GM23338 (cell line): ENCODE measurements around the gene RIMS4. TPM values are rescaled to one million over a fixed set of nuclear protein-coding genes. Genes with fewer than 3 reads are reported as not detected.

ENCODE experiments used
- ATAC-seq: fragments of 200-7000 bp; cut with Tn5 transposase; 3 replicates; pipeline ENCODE4 v1.9.1; 2020
- DNase-seq: peaks from one replicate; pipeline ENCODE4 v3.0.0-alpha.2; 2015; ENCODE audit warnings: low spot score
- H2AFZ ChIP-seq: fragments of 200-600 bp; sonication (generic); 2 replicates; pipeline ENCODE4 v1.8.0; 2016; ENCODE audit warnings: antibody characterized with exemption, mild to moderate bottlenecking, moderate library complexity
- H3F3A ChIP-seq: fragments of 200-600 bp; sonication (generic); replicated peaks from 2 replicates; pipeline ENCODE4 v1.8.0; 2017; ENCODE audit warnings: antibody characterized with exemption, mixed run types, low read depth
- H3K27ac ChIP-seq: fragments of 200-600 bp; sonication (generic); 2 replicates; pipeline ENCODE4 v1.6.1; 2016; ENCODE audit warnings: low read depth
- H3K27me3 ChIP-seq: fragments of 200-600 bp; sonication (generic); 2 replicates; pipeline ENCODE4 v1.8.0; 2016; ENCODE audit warnings: mild to moderate bottlenecking, mixed run types, moderate library complexity; ENCODE audit not compliant: insufficient read depth
- H3K36me3 ChIP-seq: fragments of 200-600 bp; sonication (generic); 2 replicates; pipeline ENCODE4 v1.8.0; 2016; ENCODE audit warnings: mild to moderate bottlenecking; ENCODE audit not compliant: insufficient read depth
- H3K4me1 ChIP-seq: fragments of 200-600 bp; sonication (generic); 2 replicates; pipeline ENCODE4 v1.8.0; 2016; ENCODE audit warnings: mild to moderate bottlenecking, moderate library complexity; ENCODE audit not compliant: insufficient read depth
- H3K4me2 ChIP-seq: fragments of 200-600 bp; sonication (generic); 2 replicates; pipeline ENCODE4 v1.7.1; 2017; ENCODE audit warnings: mixed run types
- H3K4me3 ChIP-seq: fragments of 200-600 bp; sonication (generic); 2 replicates; pipeline ENCODE4 v1.6.1; 2016; ENCODE audit warnings: mixed run types
- H3K79me2 ChIP-seq: fragments of 200-600 bp; sonication (generic); replicated peaks from 2 replicates; pipeline ENCODE4 v1.8.0; 2017; ENCODE audit warnings: mild to moderate bottlenecking; ENCODE audit not compliant: insufficient read depth
- H3K9me2 ChIP-seq: fragments of 200-600 bp; sonication (generic); 2 replicates; pipeline ENCODE4 v1.8.0; 2017; ENCODE audit not compliant: insufficient read depth
- H4K20me1 ChIP-seq: fragments of 200-600 bp; sonication (generic); replicated peaks from 2 replicates; pipeline ENCODE4 v1.8.0; 2017; ENCODE audit warnings: mild to moderate bottlenecking; ENCODE audit not compliant: insufficient read depth
- H3K27ac Mint-ChIP-seq: 2 replicates; pipeline ENCODE4 v1.8.0; 2020; ENCODE audit warnings: inconsistent platforms, mild to moderate bottlenecking, moderate library complexity, mixed read lengths
- H3K27me3 Mint-ChIP-seq: 3 replicates; pipeline ENCODE4 v1.8.0; 2022; ENCODE audit warnings: low read depth, mild to moderate bottlenecking, moderate library complexity, mixed read lengths, inconsistent platforms; ENCODE audit not compliant: insufficient read depth, poor library complexity
- H3K36me3 Mint-ChIP-seq: 3 replicates; pipeline ENCODE4 v1.8.0; 2021; ENCODE audit warnings: low read depth, mild to moderate bottlenecking, inconsistent platforms, moderate library complexity, mixed read lengths
- H3K4me1 Mint-ChIP-seq: 3 replicates; pipeline ENCODE4 v1.8.0; 2020; ENCODE audit warnings: mild to moderate bottlenecking, inconsistent platforms, mixed read lengths
- H3K4me3 Mint-ChIP-seq: 3 replicates; pipeline ENCODE4 v1.8.0; 2021; ENCODE audit warnings: moderate library complexity, mild to moderate bottlenecking, inconsistent platforms, mixed read lengths
- H3K9me3 Mint-ChIP-seq: 3 replicates; pipeline ENCODE4 v1.8.0; 2020; ENCODE audit warnings: moderate library complexity, mild to moderate bottlenecking, inconsistent platforms, mixed read lengths
- CREB1 ChIP-seq: fragments of 250-450 bp; sonication (Bioruptor Pico); IDR thresholded peaks from 2 replicates; pipeline ENCODE4 v1.5.0; 2020; ENCODE audit warnings: low read depth, mild to moderate bottlenecking, moderate library complexity
- NANOG ChIP-seq: IDR thresholded peaks from 2 replicates; pipeline ENCODE4 v1.6.1; 2016; ENCODE audit warnings: antibody characterized with exemption, borderline replicate concordance
- POLR2AphosphoS5 ChIP-seq: IDR thresholded peaks from 2 replicates; pipeline ENCODE4 v1.6.1; 2016; ENCODE audit warnings: antibody characterized with exemption, low read depth
- REST ChIP-seq: IDR thresholded peaks from one replicate; pipeline ENCODE4 v1.6.1; 2018; ENCODE audit warnings: antibody characterized with exemption; ENCODE audit not compliant: unreplicated experiment
- STAT1 ChIP-seq: IDR thresholded peaks from one replicate; pipeline ENCODE4 v1.6.1; 2016; ENCODE audit warnings: antibody characterized with exemption; ENCODE audit not compliant: unreplicated experiment
- ZNF462 ChIP-seq: fragments of 250-450 bp; sonication (Bioruptor Pico); IDR thresholded peaks from 2 replicates; pipeline ENCODE4 v1.5.0; 2020; ENCODE audit warnings: mild to moderate bottlenecking, moderate library complexity
- polyA plus RNA-seq: library from polyadenylated mRNA; unstranded; fragments of >200 nt; fragmentation: Nextera tagmentation; extraction: Ambion mirVana; gene quantifications from 2 replicates; pipeline ENCODE4 v1.2.1, GENCODE V29; 2016
- total RNA-seq: library from RNA; depleted of rRNA; stranded (reverse); fragments of >200 nt; shearing (Covaris generic); gene quantifications from 2 replicates; pipeline ENCODE4 v1.2.3, GENCODE V29; 2014; rRNA removed

RIMS4 gene
- total and polyA plus RNA-seq, 2 experiments from 2014 or later: 3.5 to 39.7 TPM

GRCh38 chr20:44701858-44702256, 108.5 kb downstream of the RIMS4 start:
- Histone ChIP-seq H3K27ac (no peak overlapping the region), H4K20me1 (no peaks in the 10 kb centered on the region), H3K4me1 (peaks cover 15% of the 10 kb centered on the region), H3K36me3 (no peaks in the 10 kb centered on the region), H3K4me2 (peak overlapping the region; percentile 28; the same call in 1 of the 2 replicates), H3K9me2 (no peaks in the 10 kb centered on the region), H3K4me3 (no peak overlapping the region), H3K27me3 (no peaks in the 10 kb centered on the region), H3F3A (no peaks in the 10 kb centered on the region), H2AFZ (peak overlapping the region; percentile 61; the same call in 1 of the 2 replicates), H3K79me2 (no peaks in the 10 kb centered on the region)
- Mint-ChIP-seq H3K27ac (no peak overlapping the region), H3K27me3 (peaks cover 2% of the 10 kb centered on the region), H3K4me3 (no peak overlapping the region), H3K36me3 (no peaks in the 10 kb centered on the region), H3K9me3 (no peaks in the 10 kb centered on the region), H3K4me1 (peaks cover 22% of the 10 kb centered on the region)
- no peak for TF ChIP-seq NANOG
- no peak for TF ChIP-seq STAT1
- TF ChIP-seq CREB1 (CRISPR knock-in tag): no peak
- TF ChIP-seq REST: no peak
- TF ChIP-seq ZNF462 (CRISPR knock-in tag): no peak
- no peak for TF ChIP-seq POLR2AphosphoS5
- ATAC-seq (peak; percentile 20), DNase-seq (peak; percentile 47)

Other genes starting within 250 kb of the RIMS4 start
- 23.9 and 33.2 TPM in 2 replicates for gene PKIG, start 228.0 kb downstream of the RIMS4 start, total RNA-seq
- gene PKIG, start 228.0 kb downstream of the RIMS4 start, polyA plus RNA-seq: 29.7 and 34.9 TPM in 2 replicates
- gene ADA, start 158.8 kb downstream of the RIMS4 start, total RNA-seq: 12.7 and 16.2 TPM in 2 replicates
- 14.6 and 15.8 TPM in 2 replicates for gene ADA, start 158.8 kb downstream of the RIMS4 start, polyA plus RNA-seq
- gene CCN5, start 95.2 kb downstream of the RIMS4 start, total RNA-seq: not detected in 2 replicates
- not detected in 2 replicates for gene CCN5, start 95.2 kb downstream of the RIMS4 start, polyA plus RNA-seq
- 0.19 and 0.63 TPM in 2 replicates for gene KCNK15, start 64.7 kb downstream of the RIMS4 start, total RNA-seq
- gene KCNK15, start 64.7 kb downstream of the RIMS4 start, polyA plus RNA-seq: 3.3 and 4.3 TPM in 2 replicates
- 120 and 121 TPM in 2 replicates for gene YWHAB, start 75.2 kb upstream of the RIMS4 start, total RNA-seq
- gene YWHAB, start 75.2 kb upstream of the RIMS4 start, polyA plus RNA-seq: 454 and 519 TPM in 2 replicates
- 44.8 and 49.1 TPM in 2 replicates for gene PABPC1L, start 99.5 kb upstream of the RIMS4 start, total RNA-seq
- gene PABPC1L, start 99.5 kb upstream of the RIMS4 start, polyA plus RNA-seq: 36.0 and 44.4 TPM in 2 replicates
- gene TOMM34, start 149.9 kb upstream of the RIMS4 start, total RNA-seq: 36.5 and 38.7 TPM in 2 replicates
- 27.1 and 27.4 TPM in 2 replicates for gene TOMM34, start 149.9 kb upstream of the RIMS4 start, polyA plus RNA-seq
- gene STK4, start 156.0 kb upstream of the RIMS4 start, total RNA-seq: 34.3 and 37.7 TPM in 2 replicates
- 42.3 and 58.7 TPM in 2 replicates for gene STK4, start 156.0 kb upstream of the RIMS4 start, polyA plus RNA-seq